SKM-1 treated with dmso at 0.1 percent for 144 hours (cell line): ENCODE data around the gene RNFT2.

Experiments used
- DNase-seq: peaks from one replicate; lab custom pipeline; 2025; ENCODE audit not compliant: unreplicated experiment; lab: John Stamatoyannopoulos, UW

Gene RNFT2

GRCh38 chr12:116870306-116870705 lies 132.2 kb downstream of the RNFT2 start:
- no peak for DNase-seq

GRCh38 chr12:116874324-116874995 lies 136.3 kb downstream of the RNFT2 start:
- no peak for DNase-seq

GRCh38 chr12:116876151-116876869 lies 138.2 kb downstream of the RNFT2 start:
- DNase-seq, result no peak

GRCh38 chr12:116878567-116879508 lies 140.7 kb downstream of the RNFT2 start:
- DNase-seq, result no peak

GRCh38 chr12:116879509-116880212 lies 141.5 kb downstream of the RNFT2 start:
- no peak for DNase-seq

- no peak for DNase-seq
Measured at GRCh38 chr12:116880213-116880816, 142.2 kb downstream of the RNFT2 start.

- DNase-seq, result no peak
Measured at GRCh38 chr12:116880817-116881324, 142.8 kb downstream of the RNFT2 start.

- no peak for DNase-seq
Measured at GRCh38 chr12:116881325-116881876, 143.3 kb downstream of the RNFT2 start, which contains the start of gene HRK. Gene HRK, minus strand, starts transcription at chr12:116881441. Its CDS starts 134 bp downstream, at chr12:116881307.

- no peak for DNase-seq
Measured at GRCh38 chr12:116881877-116882507, 143.9 kb downstream of the RNFT2 start.

- no peak for DNase-seq
Measured at GRCh38 chr12:116882742-116883141, 144.6 kb downstream of the RNFT2 start.

- DNase-seq, result peak; percentile 40
Measured at GRCh38 chr12:116884871-116885270, 146.8 kb downstream of the RNFT2 start.

- peak; percentile 72 for DNase-seq
Measured at GRCh38 chr12:116885491-116885890, 147.4 kb downstream of the RNFT2 start.

GRCh38 chr12:116887244-116887643 lies 149.1 kb downstream of the RNFT2 start:
- DNase-seq, result no peak

- DNase-seq, result no peak
Measured at GRCh38 chr12:116887897-116888296, 149.8 kb downstream of the RNFT2 start.

GRCh38 chr12:116890330-116890729 lies 152.2 kb downstream of the RNFT2 start:
- DNase-seq, result no peak

- no peak for DNase-seq
Measured at GRCh38 chr12:116891019-116891418, 152.9 kb downstream of the RNFT2 start.

GRCh38 chr12:116892349-116893140 lies 154.4 kb downstream of the RNFT2 start:
- no peak for DNase-seq

- no peak for DNase-seq
Measured at GRCh38 chr12:116894913-116895312, 156.8 kb downstream of the RNFT2 start.
